Muscle of leg (tissue), 11 donors: ENCODE data around the gene KLHL29. TPM values are rescaled to one million over a fixed set of nuclear protein-coding genes. Genes with fewer than 3 reads are reported as not detected.

Source experiments
- DNase-seq: peaks from one replicate; pipeline ENCODE4 v3.0.0; 2013
- H3K27ac ChIP-seq: one replicate; pipeline ENCODE4 v1.5.1; 2013; ENCODE audit warnings: mild to moderate bottlenecking, low read length, control low read depth
- H3K27me3 ChIP-seq: one replicate; pipeline ENCODE4 v1.6.1; 2013; ENCODE audit warnings: low read length; ENCODE audit not compliant: control insufficient read depth, insufficient read depth
- H3K36me3 ChIP-seq: one replicate; pipeline ENCODE4 v1.6.1; 2013; ENCODE audit warnings: low read length; ENCODE audit not compliant: control insufficient read depth, insufficient read depth
- H3K4me1 ChIP-seq: one replicate; pipeline ENCODE4 v1.6.1; 2013; ENCODE audit warnings: low read length; ENCODE audit not compliant: control insufficient read depth, insufficient read depth
- H3K4me3 ChIP-seq: one replicate; pipeline ENCODE4 v1.5.1; 2013; ENCODE audit warnings: low read length, control low read depth
- H3K9me3 ChIP-seq: replicated peaks from 2 replicates; pipeline ENCODE4 v1.6.1; 2013; ENCODE audit warnings: low read depth, low read length; ENCODE audit not compliant: control insufficient read depth
- WGBS: methylation state at CpG from one replicate; pipeline ENCODE4 v1.1.5; 2013; ENCODE audit warnings: missing lambda C conversion rate; ENCODE audit not compliant: insufficient coverage; 5-methylcytosine and 5-hydroxymethylcytosine counted together
- polyA plus RNA-seq, 8 donors: library from polyadenylated mRNA; unstranded; fragments of 120-200 nt; gene quantifications; one replicate each; pipeline versions ENCODE4 v1.2.1 to v1.2.3, GENCODE V29; 2013; ENCODE audit warnings: inconsistent platforms in 1 of 8, low replicate concordance in 1 of 8; ENCODE audit not compliant: insufficient read length in 8 of 8, insufficient read depth in 1 of 8
- total RNA-seq: library from RNA; stranded (reverse); fragments of 120-200 nt; gene quantifications from one replicate; pipeline ENCODE4 v1.2.4, GENCODE V29; 2013

The KLHL29 gene
- total and polyA plus RNA-seq, 9 donors, result 4.7 to 9.7 (median 7.3) TPM

- no peak for DNase-seq
- Histone ChIP-seq H3K4me3 (no peak overlapping the region), H3K9me3 (no peaks in the 10 kb centered on the region), H3K27me3 (peaks cover 6% of the 10 kb centered on the region), H3K27ac (no peak overlapping the region), H3K36me3 (no peaks in the 10 kb centered on the region), H3K4me1 (peaks cover 17% of the 10 kb centered on the region)
- 90% methylated on average over 8 of the region's 12 CpGs for WGBS
Measured at GRCh38 chr2:23569761-23570365, 184.9 kb downstream of the KLHL29 start.

DNA sequence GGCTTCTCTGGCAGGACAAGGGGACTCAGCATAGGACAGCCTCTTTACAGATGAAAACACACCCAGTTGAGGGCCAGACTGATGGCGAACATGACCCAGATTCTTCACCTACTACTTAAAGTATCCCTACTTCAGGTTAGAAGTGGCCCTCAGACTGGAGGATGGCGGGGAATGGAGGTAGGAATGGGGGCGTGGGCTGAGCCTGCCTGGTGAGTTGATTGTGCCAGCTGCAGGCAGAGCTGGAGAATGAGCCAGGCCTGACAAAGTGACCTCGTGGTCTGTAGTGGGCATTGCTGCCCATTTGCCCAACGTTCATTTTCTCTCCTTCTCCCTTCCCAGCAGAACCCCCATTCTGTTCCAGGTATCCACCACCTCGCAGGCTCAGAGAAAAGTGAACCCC, 186.1 kb downstream of the KLHL29 start:
- Histone ChIP-seq H3K27ac (no peak overlapping the region), H3K4me1 (peaks cover 13% of the 10 kb centered on the region), H3K4me3 (no peak overlapping the region), H3K9me3 (no peaks in the 10 kb centered on the region), H3K36me3 (no peaks in the 10 kb centered on the region), H3K27me3 (peaks cover 6% of the 10 kb centered on the region)
- DNase-seq, result no peak
- 100% methylated on average over 2 of the region's 6 CpGs for WGBS

DNA sequence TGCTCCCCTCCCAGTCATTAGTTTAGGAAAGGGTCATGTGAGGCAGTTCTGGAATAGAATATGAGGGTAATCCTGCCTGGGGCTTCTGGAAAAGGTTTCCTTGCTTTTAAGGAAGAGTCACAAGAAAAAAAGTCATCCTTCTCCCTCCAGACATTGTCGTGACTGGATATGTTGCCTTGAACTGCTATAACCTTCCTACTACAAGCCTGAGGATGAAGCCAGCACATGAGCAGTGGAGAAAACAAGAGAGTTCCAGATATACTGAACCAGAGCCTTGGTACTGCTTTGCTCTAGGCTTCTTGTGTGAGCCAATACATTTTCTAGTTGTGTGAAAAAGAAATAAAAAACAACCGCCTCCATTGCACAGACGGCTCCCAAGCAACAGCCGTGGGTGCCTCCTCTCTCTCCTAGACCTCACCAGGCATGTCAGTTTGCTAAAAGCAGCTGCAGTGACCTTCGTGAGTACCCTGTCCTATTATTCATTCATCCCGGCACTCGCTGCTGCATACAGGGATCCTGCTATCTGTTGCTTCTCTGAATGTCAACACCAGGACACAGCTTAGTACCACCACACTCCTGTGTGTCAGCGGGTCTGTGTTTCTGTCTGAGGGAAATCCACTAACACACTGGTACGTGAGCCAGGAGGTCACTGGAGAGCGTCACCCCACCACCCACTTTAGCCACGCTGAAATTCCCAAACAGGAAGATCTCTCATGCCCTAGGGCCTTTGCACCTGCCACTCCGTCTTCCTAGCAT, 186.7 kb downstream of the KLHL29 start:
- H3K36me3 ChIP-seq, result no peaks in the 10 kb centered on the region
- H3K27ac ChIP-seq, result no peak overlapping the region
- DNase-seq, result no peak
- H3K9me3 ChIP-seq, result no peaks in the 10 kb centered on the region
- H3K27me3 ChIP-seq, result peaks cover 6% of the 10 kb centered on the region
- no peak overlapping the region for H3K4me3 ChIP-seq
- H3K4me1 ChIP-seq, result peaks cover 11% of the 10 kb centered on the region
- 95% methylated on average over 7 of the region's 12 CpGs for WGBS

DNA sequence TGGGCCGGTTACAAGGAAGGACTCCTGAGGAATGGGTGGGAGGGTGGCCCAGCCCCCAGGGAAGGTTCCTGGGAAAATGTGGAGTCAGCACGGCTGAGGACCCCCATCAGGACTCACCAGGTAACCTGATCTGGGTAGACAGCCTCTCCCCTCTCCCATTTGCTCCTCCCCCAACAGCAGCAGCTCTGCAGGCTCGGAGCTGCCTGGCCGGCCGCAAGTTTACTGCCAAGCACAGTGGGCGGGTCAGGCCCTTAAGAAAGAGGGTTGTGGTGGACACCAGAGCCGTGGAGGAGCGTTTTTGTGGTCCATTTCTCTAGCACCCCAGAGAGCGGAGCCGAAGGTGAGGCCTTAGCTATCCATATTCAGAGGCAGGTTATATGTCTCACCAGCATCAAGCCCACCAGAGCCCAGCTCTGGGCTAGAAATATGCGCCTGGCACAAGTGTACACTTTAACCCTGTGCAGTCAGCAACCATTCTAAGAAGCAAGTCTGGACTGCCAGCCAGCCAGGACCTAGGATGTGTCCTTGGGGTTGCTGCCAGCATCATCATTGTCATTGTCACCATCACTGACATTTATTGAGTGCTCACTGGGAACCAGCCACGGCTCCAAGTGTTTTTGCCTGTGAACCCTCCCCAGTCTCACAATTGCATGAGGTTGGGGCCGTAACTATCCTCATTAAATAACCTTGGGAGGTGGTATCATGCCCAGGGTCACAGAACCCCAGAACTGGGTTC, 190.1 kb downstream of the KLHL29 start:
- H3K36me3 ChIP-seq, result no peaks in the 10 kb centered on the region
- H3K27me3 ChIP-seq, result peaks cover 2% of the 10 kb centered on the region
- DNase-seq, result no peak
- peaks cover 21% of the 10 kb centered on the region for H3K4me1 ChIP-seq
- WGBS, result 49% methylated on average over 6 of the region's 13 CpGs
- no peak overlapping the region for H3K27ac ChIP-seq
- H3K9me3 ChIP-seq, result no peaks in the 10 kb centered on the region
- no peak overlapping the region for H3K4me3 ChIP-seq

DNA sequence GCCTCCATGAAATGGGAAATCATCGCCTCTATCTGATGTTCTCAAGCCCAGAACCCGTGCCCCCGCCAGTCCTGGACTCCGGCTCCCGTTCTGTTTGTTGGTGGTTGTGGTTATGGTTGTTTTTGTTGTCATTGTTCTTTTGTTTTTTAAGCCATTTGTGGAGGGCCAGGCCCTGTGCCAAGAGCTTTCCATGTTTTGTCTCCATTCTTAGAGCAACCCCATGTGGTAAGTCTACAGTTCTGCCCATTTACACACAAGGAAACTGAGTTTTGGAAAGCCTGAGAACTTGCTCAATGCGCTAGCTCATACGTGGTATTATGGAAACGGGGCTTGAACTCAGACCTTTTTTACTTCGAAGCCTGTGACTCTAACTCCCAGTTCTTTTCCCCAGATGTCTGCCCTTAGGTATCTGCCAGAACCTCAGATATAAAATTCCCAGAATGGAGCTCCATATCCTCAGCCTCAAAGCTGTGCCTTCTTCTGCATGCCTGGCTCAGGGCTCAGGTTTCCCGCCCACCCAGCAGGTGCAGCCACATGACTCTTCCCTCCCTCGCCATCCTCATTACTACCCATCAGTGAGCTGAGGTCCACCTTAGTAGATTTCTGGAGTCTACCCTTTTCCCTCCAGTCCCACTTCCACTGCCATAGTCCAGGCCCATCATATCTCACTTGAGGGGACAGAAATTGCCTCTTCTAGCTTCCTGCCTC, 194.1 kb downstream of the KLHL29 start:
- Histone ChIP-seq H3K4me3 (no peak overlapping the region), H3K27me3 (no peaks in the 10 kb centered on the region)

DNA sequence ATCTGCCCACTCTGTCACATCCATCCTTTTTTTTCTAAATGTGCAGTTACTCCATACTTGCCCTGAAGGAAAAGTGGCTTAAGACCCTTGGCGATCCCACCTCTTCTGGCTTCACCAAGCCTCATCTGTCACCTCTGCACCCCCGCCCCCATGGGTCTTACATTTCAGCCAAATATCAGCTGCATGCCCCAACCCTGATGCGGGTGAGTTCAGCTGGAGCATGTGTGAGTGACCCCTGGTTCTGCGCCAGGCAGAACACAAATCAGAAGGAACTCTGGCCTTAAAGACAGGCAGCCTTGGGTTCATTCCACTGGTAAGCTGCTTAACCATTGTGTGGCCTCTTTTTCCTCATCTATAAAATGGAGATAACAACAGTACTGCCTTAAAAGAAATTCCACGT, 194.7 kb downstream of the KLHL29 start:
- Histone ChIP-seq H3K4me3 (no peak overlapping the region), H3K9me3 (no peaks in the 10 kb centered on the region), H3K27me3 (no peaks in the 10 kb centered on the region), H3K36me3 (no peaks in the 10 kb centered on the region), H3K27ac (no peak overlapping the region), H3K4me1 (peaks cover 37% of the 10 kb centered on the region)
- no peak for DNase-seq
- WGBS, result 90% methylated on average over 4 of the region's 5 CpGs

More for the DNA sequence above, 194.1 kb downstream of the KLHL29 start:
- Histone ChIP-seq H3K36me3 (no peaks in the 10 kb centered on the region), H3K27ac (no peak overlapping the region), H3K4me1 (peaks cover 34% of the 10 kb centered on the region), H3K9me3 (no peaks in the 10 kb centered on the region)
- 87% methylated on average over 6 of the region's 11 CpGs for WGBS
- DNase-seq, result no peak

DNA sequence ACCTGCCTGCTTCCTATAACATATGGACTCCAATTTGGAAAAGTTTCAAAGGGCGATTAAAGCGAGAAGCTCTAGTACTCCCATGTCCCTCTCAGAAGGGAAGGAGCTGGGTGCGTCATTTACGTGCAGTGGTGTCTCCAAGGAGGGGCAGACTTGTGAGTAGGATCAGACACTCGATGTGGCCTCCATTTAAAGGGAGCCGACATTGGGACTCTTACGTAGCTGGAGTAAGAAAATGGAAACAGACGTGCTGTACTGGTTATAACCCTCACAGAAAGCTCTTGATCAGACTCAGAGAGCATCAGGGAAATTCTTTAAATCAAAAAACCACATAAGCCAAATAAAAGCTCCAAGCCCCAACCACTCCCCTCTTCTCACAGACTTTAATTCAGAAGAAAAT, 198.5 kb downstream of the KLHL29 start:
- Histone ChIP-seq H3K4me3 (no peak overlapping the region), H3K27me3 (no peaks in the 10 kb centered on the region), H3K9me3 (no peaks in the 10 kb centered on the region), H3K4me1 (peaks cover 61% of the 10 kb centered on the region), H3K27ac (peak overlapping the region; percentile 83), H3K36me3 (no peaks in the 10 kb centered on the region)
- WGBS, result 74% methylated on average over 2 of the region's 8 CpGs
- no peak for DNase-seq

DNA sequence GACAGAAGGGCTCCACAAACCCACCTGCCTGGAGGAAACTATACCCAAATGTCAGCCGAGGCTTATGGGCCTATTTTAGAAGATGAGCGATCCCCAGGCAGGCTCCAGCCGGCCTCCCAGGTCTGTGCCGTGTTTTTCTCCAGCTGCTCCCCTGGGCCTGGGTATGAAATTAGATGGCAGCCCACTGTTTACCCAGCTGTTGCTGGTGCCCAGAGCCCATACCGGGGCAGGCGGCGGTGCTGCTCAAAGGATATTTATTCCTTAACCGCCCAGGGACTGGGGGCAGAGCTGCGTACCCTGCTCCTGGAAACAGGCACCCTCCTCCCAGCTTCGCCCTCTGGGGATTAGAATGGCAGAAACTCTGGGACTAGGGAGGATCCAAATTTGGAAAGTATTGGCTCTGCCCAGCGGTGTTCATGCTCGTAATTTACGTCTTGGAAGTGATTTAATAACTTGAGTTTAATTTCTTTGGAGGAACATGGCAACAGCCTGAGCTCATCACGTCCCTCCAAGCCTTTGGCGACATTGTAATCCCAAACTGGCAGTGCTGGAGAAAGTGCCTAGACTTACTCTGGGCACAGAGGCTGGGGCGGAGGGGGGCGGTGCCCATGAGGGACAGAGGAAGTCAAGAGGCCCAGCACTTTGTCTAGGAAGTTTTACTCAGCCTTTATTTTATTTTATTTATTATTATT, 199.2 kb downstream of the KLHL29 start:
- DNase-seq, result peak; percentile 78
- no peaks in the 10 kb centered on the region for H3K27me3 ChIP-seq
- 72% methylated on average over 10 of the region's 17 CpGs for WGBS
- H3K4me1 ChIP-seq, result peaks cover 66% of the 10 kb centered on the region
- H3K27ac ChIP-seq, result peak overlapping the region; percentile 83
- H3K36me3 ChIP-seq, result no peaks in the 10 kb centered on the region
- no peak overlapping the region for H3K4me3 ChIP-seq
- no peaks in the 10 kb centered on the region for H3K9me3 ChIP-seq

GRCh38 chr2:23585273-23586170, 200.5 kb downstream of the KLHL29 start:
- H3K27ac ChIP-seq, result peak overlapping the region; percentile 83
- no peaks in the 10 kb centered on the region for H3K9me3 ChIP-seq
- 68% methylated on average over 6 of the region's 13 CpGs for WGBS
- no peaks in the 10 kb centered on the region for H3K36me3 ChIP-seq
- DNase-seq, result peak; percentile 64
- no peaks in the 10 kb centered on the region for H3K27me3 ChIP-seq
- H3K4me1 ChIP-seq, result peaks cover 75% of the 10 kb centered on the region
- no peak overlapping the region for H3K4me3 ChIP-seq
